Brain microvascular endothelial cell (primary cell): Measurements from ENCODE around the gene ESPL1.

Source experiments
- DNase-seq: peaks from one replicate; pipeline ENCODE4 v3.0.0-alpha.2; 2020
- H3K27ac ChIP-seq: fragments of 250-450 bp; sonication (Bioruptor Pico); 2 replicates; pipeline ENCODE4 v1.5.1; 2020; ENCODE audit warnings: mild to moderate bottlenecking, moderate library complexity
- H3K27me3 ChIP-seq: fragments of 250-450 bp; sonication (Bioruptor Pico); replicated peaks from 2 replicates; pipeline ENCODE4 v1.5.1; 2020; ENCODE audit warnings: mild to moderate bottlenecking
- H3K36me3 ChIP-seq: fragments of 250-450 bp; sonication (Bioruptor Pico); replicated peaks from 2 replicates; pipeline ENCODE4 v1.5.1; 2020; ENCODE audit warnings: mild to moderate bottlenecking
- H3K4me3 ChIP-seq: 2 replicates; pipeline ENCODE4 v1.5.1; 2011; ENCODE audit warnings: low read depth, mild to moderate bottlenecking, control low read depth, low read length, moderate library complexity
- CTCF ChIP-seq: IDR thresholded peaks from 2 replicates; pipeline ENCODE4 v1.5.1; 2011; ENCODE audit warnings: low read depth, mild to moderate bottlenecking, moderate library complexity, low read length, control low read depth, inconsistent platforms; ENCODE audit errors: missing control alignments
- in situ Hi-C: cut with HindIII; loops from 2 replicates; pipeline ENCODE4 v1.10.0; 2017; ENCODE audit warnings: low sequenced_read_pairs, low pct_ligation_motif_present

Gene ESPL1

GRCh38 chr12:53276511-53276910 is 8.4 kb downstream of the ESPL1 start:
- no peak for TF ChIP-seq CTCF
- in situ Hi-C loops = no loop called here
- peaks cover 2% of the 10 kb centered on the region for H3K36me3 ChIP-seq

GRCh38 chr12:53277981-53278380 is 9.9 kb downstream of the ESPL1 start:
- no peak overlapping the region for H3K27ac ChIP-seq
- in situ Hi-C loops = no loop called here
- H3K27me3 ChIP-seq = no peaks in the 10 kb centered on the region
- H3K4me3 ChIP-seq = no peak overlapping the region
- H3K36me3 ChIP-seq = peaks cover 6% of the 10 kb centered on the region
- no peak for DNase-seq
- TF ChIP-seq CTCF = no peak

More at GRCh38 chr12:53276511-53276910, 8.4 kb downstream of the ESPL1 start:
- H3K4me3 ChIP-seq = no peak overlapping the region
- no peaks in the 10 kb centered on the region for H3K27me3 ChIP-seq
- DNase-seq = no peak
- no peak overlapping the region for H3K27ac ChIP-seq

- no peak for TF ChIP-seq CTCF
- Histone ChIP-seq H3K27ac (no peak overlapping the region), H3K27me3 (no peaks in the 10 kb centered on the region), H3K4me3 (no peak overlapping the region), H3K36me3 (peaks cover 10% of the 10 kb centered on the region)
- DNase-seq = no peak
- in situ Hi-C loops = no loop called here
Observed at GRCh38 chr12:53279283-53279869, 11.3 kb downstream of the ESPL1 start.

GRCh38 chr12:53279888-53280498 is 11.9 kb downstream of the ESPL1 start:
- Histone ChIP-seq H3K27ac (no peak overlapping the region), H3K27me3 (no peaks in the 10 kb centered on the region), H3K36me3 (peaks cover 10% of the 10 kb centered on the region), H3K4me3 (no peak overlapping the region)
- no peak for TF ChIP-seq CTCF
- DNase-seq = no peak
- in situ Hi-C loops = no loop called here

GRCh38 chr12:53286448-53286847 is 18.3 kb downstream of the ESPL1 start:
- in situ Hi-C loops = no loop called here
- no peaks in the 10 kb centered on the region for H3K27me3 ChIP-seq
- peaks cover 8% of the 10 kb centered on the region for H3K36me3 ChIP-seq
- no peak for DNase-seq
- TF ChIP-seq CTCF = no peak
- no peak overlapping the region for H3K4me3 ChIP-seq
- H3K27ac ChIP-seq = no peak overlapping the region
